AG08395 (cell line): ENCODE results near the gene ST6GAL2.

Experiments used
- DNase-seq: peaks from one replicate; pipeline ENCODE4 v3.0.0; 2012; ENCODE audit warnings: mixed read lengths, low spot score

Gene ST6GAL2

DNA sequence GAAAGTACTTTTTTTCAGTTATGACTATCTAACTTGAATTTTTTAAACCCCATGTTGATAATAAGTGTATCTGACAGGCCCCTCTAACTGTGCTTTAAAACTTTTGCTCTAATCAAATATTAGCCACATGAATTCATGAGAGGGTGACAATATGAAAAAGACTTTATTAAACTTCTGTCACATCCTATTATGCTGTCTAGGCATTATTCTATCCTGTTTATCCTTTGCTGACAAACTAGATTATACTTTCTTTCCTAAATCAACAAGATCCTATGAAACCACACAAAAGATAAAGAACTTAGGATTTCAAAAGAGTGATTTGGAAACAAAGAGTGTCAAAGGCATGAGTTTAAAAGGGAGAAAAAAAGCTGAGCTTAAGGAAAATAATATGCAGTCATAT lies 57.8 kb downstream of the ST6GAL2 start:
- DNase-seq, result no peak

DNA sequence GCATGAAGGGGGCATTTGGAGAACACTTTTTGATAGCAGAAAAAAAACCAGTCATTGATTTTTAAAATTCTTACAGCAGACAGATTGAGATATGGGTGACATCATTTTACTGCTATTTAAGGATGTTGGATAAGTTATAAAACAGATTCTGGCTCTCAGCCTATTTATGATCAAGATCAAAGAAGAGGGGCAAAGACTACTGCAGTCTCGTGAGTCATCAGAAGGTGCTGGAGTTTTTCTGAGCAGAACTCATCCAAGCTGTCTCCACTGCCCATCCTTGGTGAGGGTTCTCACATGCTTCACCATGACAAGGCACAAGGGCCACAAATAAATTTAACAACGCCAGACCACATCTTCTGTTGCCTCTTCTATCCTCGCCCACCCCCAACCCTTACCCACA lies 58.8 kb downstream of the ST6GAL2 start:
- DNase-seq, result no peak

DNA sequence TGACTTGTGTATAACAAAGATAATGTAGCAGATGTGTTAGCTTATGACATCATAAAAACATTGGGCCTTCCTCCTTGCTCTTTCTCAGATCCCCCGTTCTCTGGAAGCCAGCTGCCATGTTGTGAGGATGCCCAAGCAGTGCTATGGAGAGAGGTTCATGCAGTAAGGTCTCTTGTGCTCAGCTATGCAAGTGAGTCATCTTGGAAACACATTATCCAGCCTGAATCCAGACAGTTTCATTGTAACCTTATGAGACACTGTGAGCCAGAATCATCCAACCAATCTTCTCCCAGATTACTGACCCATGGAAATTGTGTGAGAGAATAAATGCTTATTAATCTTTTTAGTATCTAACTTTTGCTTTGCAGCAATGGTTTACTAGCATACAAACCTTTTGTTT lies 60.8 kb downstream of the ST6GAL2 start:
- DNase-seq, result no peak

DNA sequence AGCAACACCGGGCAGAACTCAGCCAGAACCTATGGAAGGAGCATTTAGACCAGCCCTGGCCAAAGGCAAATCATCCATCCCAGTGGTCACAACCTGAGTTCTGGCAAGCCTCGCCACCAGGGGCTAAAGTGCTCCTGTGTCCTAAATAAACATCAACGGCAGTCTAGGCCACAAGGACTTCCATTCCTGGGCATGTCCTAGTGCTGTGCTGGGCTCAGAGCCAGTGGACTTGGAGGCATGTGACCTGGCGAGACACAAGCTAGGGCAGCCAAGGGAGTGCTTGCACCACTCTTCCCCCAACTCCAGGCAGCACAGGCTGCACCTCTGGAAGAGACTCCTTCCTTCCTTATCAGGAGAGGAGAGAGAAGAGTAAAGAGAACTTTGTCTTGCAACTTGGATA lies 69.0 kb downstream of the ST6GAL2 start:
- no peak for DNase-seq

DNA sequence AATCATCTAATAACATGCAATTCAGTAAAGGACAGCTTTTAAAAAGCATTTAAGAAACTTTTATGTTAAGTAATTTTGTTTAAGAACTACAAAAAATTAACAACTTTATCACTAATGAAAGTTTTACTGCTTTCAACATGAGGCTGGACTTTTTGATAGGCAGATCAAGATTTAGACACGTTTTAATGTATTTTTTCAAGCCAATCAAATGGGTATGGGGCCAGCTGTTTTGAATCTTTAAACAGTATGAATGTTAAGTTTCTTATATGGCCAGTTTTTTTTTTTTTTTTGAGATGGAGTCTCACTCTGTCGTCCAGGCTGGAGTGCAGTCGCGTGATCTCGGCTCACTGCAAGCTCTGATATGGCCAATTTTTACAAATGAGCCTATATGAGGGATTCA lies 73.1 kb downstream of the ST6GAL2 start:
- DNase-seq, result no peak

DNA sequence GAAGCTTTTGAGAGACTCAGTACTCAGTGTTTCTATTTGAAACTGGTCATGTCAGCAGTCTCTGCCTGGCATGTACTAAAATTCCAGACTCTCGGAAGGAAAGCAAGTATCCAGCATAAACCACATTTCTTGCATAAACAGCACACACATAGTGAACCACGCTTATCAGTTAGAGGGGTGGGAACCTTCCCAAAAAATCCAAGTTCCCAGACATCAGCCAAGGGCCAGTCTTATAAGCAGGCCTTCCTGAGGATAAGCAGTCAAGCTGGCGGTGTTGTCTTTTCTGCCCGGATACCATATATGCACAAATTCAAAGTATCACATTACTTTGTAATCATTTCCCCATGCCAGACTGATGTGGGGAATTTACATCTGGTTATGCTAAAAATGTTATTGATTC lies 73.6 kb downstream of the ST6GAL2 start:
- no peak for DNase-seq

DNA sequence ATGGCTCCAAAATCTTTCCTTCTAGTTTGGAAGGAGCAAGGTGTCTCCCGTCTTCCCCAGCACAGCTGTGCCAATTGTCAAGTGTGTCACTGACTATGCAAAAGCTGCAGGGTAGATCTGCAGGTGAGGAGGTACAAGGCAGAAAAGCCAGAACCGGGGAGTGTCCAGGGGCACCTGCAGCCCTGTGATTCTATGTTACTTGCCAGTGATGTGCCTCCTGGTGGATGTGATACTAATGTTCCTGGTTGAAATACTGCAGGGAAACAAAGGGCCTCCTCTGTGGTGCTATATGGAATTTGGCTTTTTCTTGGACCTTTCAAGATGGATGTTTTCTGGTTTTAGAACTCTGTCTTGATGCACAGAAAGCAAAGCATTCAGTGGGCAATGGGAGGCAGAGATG lies 80.3 kb downstream of the ST6GAL2 start:
- DNase-seq, result no peak

DNA sequence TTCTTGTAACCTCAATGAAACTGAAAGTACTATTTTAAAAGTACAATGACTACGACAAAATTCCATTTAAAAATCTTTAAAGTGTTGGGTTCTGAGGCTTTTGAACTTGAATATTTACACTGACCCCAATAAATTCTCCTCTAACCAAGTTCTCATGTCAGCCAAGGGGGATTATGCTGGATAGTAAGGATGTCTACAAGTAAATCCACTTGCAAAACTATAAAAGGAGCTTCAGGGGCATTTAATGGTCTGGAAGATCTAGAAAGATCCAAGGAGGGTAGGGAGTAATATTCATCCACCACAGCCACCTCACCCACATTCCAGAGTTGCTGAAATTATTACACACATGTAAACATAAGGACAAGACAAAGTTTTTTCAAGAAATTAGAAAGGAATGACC lies 81.8 kb downstream of the ST6GAL2 start:
- no peak for DNase-seq

DNA sequence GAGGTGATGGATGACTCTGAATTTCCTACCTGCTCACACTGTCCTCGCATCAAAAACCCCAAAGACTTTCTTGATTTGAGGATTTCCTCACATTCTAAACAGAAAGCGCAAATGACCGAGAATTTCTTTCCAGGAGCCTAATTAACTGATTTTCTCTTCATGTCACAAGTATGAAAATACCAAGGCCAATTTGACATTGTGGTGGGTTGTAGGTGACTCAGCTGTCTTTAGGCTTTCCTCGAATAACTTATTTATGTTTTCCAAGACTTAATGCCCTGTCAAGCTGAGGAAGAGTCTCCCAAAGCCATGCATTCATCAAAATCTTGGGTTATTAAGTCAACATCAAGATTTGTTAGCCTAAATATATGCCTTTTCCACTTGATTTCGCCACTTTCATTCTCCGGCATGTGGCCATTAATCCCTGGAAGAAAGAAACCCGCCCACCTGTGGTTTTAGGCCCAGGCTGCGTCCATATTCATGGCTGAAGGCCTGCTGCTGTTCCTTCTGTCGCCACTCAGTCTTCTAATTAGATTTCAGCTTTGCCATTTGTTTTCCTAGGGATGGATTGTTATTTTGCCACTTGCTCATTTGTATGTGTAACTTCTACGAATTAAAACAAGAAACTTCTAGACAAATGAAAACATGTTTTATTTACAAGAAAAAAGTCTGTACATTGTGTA lies 84.9 kb downstream of the ST6GAL2 start:
- DNase-seq, result no peak

DNA sequence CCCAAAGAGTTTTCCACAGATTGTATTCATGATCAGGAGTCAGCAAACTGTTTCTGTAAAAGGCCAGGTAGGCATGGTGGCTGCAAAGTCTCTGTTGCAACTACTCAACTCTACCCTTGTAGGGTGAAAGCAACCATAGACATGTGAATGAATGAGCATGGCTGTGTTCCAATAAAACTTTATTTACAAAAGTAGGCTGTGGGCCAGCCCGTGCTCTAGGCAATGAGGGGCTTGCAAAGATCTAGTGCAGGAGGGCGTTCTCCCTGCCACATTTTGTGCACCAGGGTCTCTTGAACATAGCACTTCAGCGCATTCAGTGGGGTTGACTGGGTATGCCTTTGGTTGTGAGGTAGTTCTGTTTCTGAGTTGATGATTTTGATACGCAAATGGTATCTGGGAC lies 85.8 kb downstream of the ST6GAL2 start:
- no peak for DNase-seq

DNA sequence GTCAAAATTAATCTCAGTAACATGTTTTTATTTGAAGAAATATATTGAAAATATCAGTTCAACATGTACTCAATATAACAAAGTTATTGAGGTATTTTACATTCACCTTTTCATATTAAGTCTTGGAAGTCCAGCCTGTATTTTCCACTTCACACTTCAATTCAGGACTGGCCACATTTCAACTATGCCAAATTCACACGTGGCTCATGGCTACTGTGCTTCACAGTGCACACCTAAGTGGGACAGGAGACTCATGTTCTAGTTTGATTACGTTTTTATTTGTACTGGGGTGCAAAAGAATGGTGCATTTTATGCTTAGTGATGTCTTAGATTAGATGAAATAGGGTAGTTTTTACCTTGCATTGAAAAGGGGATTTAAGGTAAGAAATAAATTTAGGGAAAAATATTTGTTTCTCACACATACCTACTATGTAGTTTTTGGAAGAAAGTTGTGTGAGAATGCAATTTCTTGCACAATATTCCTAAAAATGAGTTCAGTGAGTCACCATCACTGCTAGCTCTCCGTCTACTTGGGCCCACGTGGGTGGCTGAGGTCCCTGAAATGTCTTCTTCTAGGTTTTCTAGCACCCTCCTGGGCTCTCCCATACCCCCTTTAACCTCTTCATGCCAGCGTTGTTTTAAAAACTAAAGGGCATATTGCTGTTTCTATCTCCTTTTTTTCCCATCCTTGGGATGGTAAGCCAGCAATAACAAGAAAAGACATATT lies 87.0 kb downstream of the ST6GAL2 start:
- DNase-seq, result no peak

DNA sequence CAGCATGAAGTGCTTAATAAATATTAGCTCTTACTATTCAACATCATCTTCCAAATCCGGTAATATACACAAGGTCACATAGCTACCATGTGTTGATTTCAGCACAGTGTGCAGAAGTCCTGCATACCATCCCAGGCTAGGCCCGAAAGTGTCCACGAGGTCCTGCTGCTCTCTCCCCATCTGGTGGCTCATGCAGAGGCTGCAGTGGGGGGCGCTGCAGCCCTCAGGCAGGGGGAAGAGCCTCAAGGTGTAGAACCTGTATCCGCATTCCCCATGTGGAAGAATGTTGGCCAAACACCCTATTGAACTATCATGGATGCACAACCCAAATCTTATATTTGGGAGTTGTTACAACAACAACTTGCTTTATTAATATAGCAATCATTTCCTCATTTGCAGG lies 88.5 kb downstream of the ST6GAL2 start:
- DNase-seq, result no peak

DNA sequence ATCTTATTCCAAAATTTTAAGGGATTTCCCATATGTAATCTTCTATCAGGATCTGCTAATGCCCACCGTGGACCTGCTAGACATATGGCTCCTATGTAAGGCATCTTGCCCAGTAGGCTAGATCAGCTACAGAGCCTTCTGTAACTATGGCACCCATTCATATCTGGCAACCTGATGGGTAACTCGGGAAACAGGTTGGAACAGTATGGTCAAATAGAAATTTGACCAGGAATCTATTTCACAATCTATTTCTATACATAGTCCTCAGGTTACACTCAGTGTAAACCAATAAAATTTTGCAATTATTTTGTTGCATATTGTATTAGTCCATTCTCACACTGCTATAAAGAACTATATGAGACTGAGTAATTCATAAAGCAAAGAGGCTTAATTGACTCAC lies 93.3 kb downstream of the ST6GAL2 start:
- DNase-seq, result no peak

DNA sequence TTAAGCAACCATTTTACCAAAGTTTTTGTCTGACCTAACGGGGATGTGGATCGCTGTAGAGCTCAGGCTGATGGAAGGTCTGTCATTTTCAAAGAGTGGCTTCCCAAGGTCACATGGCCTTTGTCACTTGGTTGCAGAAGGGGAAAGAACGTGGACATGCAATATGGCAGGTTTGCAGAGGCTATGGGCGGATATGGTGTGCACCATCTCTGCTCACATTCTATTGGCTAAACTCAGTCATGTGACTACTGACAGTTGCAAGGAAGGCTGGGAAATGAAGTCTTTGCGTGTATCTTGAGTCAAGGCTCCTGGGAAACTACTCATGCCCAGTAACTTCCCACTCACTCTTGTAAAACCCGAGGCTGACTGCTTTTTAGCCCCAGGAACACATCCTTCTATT lies 96.8 kb downstream of the ST6GAL2 start:
- no peak for DNase-seq

DNA sequence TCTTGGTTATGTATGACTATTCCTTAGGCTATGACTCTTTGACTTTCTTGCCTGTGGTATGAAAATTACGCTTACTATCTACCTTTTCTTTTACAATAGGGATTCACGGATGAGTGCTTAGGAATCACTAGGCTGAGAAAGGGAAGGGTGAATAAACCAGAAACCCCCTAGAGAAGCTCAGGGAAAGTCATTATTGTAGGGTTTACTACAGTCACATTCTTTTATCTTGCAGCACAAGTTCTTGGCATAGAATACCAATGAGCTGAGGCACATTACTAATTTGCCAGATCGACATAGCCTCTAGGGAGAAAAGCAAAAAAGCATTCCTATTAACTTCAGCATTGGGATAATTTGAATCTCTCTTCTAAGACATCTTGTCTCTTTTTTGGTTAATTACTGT lies 103.3 kb downstream of the ST6GAL2 start:
- no peak for DNase-seq

DNA sequence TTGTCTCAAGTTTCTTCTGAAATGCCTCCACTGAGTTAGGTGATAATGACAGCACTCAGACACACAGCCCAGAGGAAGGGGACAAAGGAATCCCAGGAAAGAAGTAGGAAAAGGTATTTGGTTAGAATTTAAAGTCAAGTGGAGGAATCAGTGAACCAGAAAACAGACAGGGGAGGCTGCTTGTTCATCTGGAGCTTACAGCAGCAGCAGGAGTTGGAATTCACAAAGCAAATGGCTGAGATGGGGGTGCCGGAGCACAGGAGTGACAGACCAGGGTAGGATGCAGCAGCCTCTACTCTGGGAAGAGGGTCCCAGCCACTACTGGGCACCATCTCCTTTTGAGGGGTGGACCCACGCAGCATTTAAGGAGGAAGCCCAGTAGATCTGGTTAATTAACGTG lies 104.8 kb downstream of the ST6GAL2 start:
- no peak for DNase-seq

DNA sequence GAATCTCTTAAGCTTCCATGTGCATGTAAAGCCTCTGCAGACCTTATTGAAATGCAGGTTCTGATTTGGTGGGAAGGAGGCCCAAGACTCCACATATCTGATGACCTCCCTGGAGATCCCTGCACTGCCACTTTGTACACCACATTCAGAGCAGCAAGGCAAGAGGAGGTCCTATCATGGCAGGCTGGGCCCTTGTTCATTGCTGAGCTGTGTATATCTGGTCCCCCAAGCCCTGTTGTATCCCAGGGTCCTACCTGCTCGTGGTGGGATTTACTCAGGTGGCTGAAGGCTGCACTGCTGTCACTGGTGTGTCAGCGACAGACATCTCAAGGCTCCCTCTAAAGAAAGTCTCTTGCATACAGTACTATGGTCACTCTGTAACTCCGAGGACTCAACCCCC lies 114.2 kb downstream of the ST6GAL2 start:
- no peak for DNase-seq

DNA sequence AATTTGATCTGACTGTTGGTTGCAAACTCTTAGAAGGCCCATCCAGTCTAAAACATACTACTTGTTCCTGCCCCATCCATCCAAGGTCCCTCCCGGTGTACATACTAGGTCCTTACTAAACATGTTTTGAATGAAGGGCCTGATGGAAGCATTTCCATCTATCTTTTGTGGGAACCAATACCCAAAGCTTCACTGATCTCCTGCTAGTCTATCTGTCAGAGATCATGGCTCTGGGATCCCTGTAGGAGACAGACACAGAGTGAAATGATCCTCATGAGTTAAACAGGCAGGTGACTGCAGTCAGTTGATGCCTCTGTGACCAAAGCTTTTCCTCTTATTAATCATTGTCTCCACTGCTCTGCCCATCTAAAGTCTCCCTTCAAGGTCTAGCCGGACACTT lies 115.0 kb downstream of the ST6GAL2 start:
- DNase-seq, result no peak

DNA sequence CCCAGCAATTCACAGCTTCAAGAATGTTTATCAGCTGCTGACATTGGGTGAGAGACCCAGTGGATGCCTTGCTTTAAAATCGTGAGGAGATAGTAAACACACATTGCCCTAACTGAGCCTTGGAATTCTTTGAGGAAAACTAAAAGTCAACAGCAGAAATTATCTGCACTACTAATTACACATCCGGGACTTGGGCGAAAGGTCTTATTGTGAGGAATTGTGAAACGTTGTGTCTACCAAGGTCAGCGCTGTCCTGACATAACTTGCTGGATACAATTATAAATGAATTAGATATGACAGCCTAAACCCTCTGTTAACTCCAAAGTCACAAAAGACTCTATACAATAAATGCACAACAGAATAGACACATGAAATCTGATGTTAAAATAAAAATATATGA lies 121.4 kb downstream of the ST6GAL2 start:
- no peak for DNase-seq

DNA sequence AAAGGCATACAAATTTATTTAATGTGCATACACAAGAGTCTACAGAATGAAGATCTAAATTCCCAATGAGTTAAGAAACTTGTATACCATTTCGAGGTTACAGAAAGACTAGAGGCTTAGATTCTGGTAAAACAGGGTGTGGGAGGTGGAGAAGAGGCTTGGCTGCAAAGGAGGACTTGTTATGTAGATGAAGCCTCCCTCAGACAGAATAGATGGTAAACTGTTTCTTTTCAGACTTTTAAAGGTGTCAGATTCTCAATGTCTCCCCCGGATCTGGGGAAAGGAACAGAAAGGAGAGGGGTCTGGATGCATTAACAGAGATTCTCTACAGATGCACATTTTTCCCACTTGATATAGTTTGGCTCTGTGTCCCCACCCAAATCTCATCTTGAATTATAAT lies 126.0 kb downstream of the ST6GAL2 start:
- DNase-seq, result no peak

DNA sequence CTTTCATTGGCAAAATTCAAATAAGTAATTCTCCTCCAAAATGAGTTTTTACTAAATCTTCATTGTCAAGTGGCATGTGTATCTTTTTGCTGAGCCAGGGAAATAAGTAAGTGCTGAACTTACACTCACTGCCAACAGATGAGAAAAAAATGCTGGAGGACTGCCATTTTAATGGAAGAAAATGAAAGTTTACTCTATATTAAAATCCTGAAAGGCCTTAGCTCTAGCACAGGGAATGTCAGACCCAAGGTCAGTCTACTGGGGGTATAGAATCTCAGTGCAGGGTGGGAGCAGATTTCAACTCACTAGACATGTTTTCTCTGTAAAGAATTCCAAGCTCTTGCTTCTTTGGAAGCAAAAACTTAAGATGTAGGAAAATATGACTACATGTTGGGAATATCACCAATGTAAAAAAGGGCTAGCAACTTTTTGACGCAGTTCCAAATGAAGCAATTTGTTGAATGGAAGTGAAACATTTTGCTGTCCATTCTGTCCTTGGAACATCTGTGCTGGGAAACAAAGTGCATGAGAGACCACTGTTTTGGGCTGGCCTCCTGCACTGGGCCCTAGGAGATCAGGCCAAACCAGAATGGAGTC lies 127.0 kb downstream of the ST6GAL2 start:
- no peak for DNase-seq
